ENCODE data around the gene NANOS2.

DNA sequence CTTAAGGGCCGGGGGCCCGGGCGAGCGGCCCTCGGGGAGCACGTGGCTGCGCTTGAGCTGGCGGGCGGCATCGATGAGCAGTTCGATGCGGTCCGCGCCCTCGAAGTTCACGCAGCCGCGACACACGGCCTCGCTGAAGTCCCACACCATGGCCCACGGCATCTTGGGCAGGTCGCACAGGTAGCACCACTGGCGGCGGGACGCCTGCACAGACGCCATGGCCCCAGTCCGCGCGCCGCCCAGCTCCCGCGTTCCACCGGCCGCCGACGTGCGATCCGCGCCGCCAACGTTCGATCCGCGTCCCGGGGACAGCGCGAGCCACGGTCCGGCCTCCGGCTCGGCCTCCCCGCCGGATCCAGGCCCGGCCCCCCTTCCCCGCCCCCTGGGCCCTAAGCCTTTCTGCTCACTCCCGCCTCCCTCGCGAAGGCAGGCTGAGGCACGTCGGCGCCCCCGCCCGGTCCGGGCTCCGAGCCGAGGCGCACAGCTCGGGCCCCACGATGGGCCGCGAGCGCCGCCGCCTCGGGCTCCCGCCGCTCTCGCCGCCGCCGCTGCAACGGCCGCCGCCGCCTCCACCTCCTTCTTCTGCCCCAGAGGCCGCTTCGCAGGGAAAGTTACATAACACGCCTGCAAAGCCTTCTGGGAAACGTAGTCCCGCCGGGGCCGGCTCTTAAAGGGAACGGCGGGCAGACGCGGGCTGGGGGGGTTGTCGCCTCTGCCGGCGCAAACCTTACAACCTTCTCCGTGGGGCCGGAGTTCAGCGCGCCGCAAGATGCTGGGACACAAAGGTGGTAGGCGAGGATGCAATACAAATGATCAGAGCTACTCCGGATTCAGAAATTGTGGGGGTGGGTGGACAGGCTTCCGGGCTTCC, 28.8 kb downstream of the NANOS2 start, which contains the start of gene IRF2BP1:
- TF ChIP-seq CTCF (IDR thresholded peaks at IDR 0.05; ENCODE audit: low read depth, low read length, poor library complexity, severe bottlenecking), result no peak
- TF ChIP-seq EZH2phosphoT487 (IDR thresholded peaks at IDR 0.05; ENCODE audit: borderline replicate concordance, low read length), result no peak

Measured in DOHH2 (cell line).